Uterus (tissue), 2 donors: ENCODE results near the gene ST7.

Source experiments
- POLR2A ChIP-seq, 2 donors: fragments of 450-650 bp; IDR thresholded peaks; one replicate each; pipeline ENCODE4 v1.6.1; 2016; ENCODE audit warnings: antibody characterized with exemption in 2 of 2, mild to moderate bottlenecking in 1 of 2, moderate library complexity in 1 of 2
- TF ChIP-seq, protein P1 (sequence below), 4 experiments: fragments of 200-600 bp in 2 of 4; fragments of 450-650 bp in 2 of 4; sonication (generic) in 2 of 4; IDR thresholded peaks; one replicate each; pipeline ENCODE4 v1.5.1; 2016 to 2019; ENCODE audit warnings: antibody characterized with exemption in 4 of 4, mild to moderate bottlenecking in 2 of 4, moderate library complexity in 1 of 4

DNA sequence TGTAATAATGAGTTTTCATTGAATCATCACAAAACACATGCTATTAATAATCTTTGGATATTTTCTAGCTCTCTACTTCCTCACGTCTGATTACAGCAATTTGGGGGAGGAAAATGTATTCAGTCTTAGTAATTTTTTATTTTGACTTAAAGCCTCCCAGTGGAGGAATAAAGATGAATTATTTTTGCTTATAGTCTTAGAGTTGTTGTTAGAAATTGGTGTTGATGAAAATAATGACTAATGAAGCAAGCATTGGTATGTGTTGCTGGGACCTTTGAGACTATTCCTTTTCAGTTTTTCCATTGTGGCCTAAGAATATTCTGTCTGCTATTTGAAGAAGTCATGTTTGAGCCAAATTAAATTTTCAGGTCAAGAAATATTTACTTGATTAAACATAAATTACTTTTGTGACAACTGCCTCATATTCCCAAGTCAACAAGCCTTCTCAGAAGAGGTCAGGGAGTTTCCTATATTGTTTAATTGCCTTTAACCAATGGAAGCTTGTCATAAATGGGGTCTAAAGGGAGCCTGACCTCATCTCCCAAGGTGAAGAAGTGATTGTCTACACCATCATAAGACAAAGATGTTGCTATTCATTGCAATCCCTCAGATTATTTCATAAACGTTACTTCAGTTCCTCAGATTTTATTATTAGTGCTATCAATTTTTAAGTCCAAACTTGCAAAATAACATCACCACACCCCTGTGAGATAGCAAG is 90.0 kb downstream of the ST7 start:
- TF ChIP-seq, protein P1, sequence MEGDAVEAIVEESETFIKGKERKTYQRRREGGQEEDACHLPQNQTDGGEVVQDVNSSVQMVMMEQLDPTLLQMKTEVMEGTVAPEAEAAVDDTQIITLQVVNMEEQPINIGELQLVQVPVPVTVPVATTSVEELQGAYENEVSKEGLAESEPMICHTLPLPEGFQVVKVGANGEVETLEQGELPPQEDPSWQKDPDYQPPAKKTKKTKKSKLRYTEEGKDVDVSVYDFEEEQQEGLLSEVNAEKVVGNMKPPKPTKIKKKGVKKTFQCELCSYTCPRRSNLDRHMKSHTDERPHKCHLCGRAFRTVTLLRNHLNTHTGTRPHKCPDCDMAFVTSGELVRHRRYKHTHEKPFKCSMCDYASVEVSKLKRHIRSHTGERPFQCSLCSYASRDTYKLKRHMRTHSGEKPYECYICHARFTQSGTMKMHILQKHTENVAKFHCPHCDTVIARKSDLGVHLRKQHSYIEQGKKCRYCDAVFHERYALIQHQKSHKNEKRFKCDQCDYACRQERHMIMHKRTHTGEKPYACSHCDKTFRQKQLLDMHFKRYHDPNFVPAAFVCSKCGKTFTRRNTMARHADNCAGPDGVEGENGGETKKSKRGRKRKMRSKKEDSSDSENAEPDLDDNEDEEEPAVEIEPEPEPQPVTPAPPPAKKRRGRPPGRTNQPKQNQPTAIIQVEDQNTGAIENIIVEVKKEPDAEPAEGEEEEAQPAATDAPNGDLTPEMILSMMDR (IDR thresholded peaks at IDR 0.05): no peak
- TF ChIP-seq POLR2A (IDR thresholded peaks at IDR 0.05): no peak
